ENCODE data around the gene VIP.

DNA sequence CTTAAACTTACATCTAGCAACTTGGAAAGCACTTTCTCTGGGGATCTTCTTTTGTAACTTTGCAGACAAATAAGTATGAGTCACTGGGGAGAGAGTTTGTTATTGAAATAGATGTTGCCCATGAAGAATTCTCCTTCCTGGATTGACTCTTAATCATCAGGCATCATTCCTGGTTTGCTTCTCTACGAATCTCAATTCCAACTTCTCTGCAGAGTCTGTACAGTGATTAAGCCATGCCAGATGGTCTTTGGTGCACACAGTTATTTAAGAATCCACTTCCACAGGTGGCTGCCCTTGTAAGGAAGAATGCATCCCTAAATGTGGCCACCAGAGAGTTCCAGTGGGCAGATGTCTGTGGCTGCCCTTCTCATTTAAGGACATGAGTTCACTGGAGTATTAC lies 27.2 kb upstream of the VIP start:
- TF ChIP-seq POLR2A (IDR thresholded peaks at IDR 0.05), result no peak
- TF ChIP-seq, protein P1, sequence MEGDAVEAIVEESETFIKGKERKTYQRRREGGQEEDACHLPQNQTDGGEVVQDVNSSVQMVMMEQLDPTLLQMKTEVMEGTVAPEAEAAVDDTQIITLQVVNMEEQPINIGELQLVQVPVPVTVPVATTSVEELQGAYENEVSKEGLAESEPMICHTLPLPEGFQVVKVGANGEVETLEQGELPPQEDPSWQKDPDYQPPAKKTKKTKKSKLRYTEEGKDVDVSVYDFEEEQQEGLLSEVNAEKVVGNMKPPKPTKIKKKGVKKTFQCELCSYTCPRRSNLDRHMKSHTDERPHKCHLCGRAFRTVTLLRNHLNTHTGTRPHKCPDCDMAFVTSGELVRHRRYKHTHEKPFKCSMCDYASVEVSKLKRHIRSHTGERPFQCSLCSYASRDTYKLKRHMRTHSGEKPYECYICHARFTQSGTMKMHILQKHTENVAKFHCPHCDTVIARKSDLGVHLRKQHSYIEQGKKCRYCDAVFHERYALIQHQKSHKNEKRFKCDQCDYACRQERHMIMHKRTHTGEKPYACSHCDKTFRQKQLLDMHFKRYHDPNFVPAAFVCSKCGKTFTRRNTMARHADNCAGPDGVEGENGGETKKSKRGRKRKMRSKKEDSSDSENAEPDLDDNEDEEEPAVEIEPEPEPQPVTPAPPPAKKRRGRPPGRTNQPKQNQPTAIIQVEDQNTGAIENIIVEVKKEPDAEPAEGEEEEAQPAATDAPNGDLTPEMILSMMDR (IDR thresholded peaks at IDR 0.05 in 8 of 11, conservative IDR thresholded peaks at IDR 0.05 in 3 of 11), result no peak
